Breast epithelium (tissue), 3 donors: ENCODE measurements around the gene IL1RAP.

Experiments
- CTCF ChIP-seq, 3 donors: fragments of 450-650 bp; IDR thresholded peaks; one replicate each; pipeline ENCODE4 v1.5.1; 2016 to 2017; ENCODE audit warnings: antibody characterized with exemption in 3 of 3, mild to moderate bottlenecking in 3 of 3, moderate library complexity in 3 of 3
- POLR2AphosphoS5 ChIP-seq, 3 donors: sonication (generic); formaldehyde crosslinking; IDR thresholded peaks; one replicate each; pipeline ENCODE4 v1.6.1; 2017; ENCODE audit warnings: antibody characterized with exemption in 3 of 3

- TF ChIP-seq CTCF (IDR thresholded peaks at IDR 0.05): no peak
- TF ChIP-seq POLR2AphosphoS5 (IDR thresholded peaks at IDR 0.05): no peak
Observed at GRCh38 chr3:190560013-190560895, 46.4 kb downstream of the IL1RAP start.
